GM18907 (cell line): Measurements from ENCODE around the gene FUNDC2.
A peak's percentile ranks its signal among the peaks of the same experiment; 100 is the strongest.

Experiments
- ATAC-seq: cut with Tn5 transposase; IDR thresholded peaks from one replicate; pipeline ENCODE4 v1.9.1; 2021; ENCODE audit warnings: mild to moderate bottlenecking, moderate library complexity; ENCODE audit not compliant: unreplicated experiment

The FUNDC2 gene

GRCh38 chrX:155023907-155024833, 2.5 kb upstream of the FUNDC2 start:
- ATAC-seq, result no peak

DNA sequence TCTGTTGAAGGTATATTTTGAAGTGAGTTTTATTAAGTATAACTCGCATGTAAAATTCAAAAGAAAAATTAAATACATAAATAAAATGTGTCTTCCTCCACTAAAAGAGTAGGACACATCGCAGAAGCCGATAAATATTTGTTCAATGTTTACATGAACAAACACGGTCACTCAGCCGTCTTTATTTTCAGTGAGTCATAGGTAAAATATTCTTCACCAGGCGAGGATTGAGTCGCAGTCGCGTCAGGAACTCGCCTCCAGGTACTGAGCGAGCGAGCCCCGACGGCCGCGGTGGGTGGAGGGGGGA, 271 bp upstream of the FUNDC2 start:
- no peak for ATAC-seq

DNA sequence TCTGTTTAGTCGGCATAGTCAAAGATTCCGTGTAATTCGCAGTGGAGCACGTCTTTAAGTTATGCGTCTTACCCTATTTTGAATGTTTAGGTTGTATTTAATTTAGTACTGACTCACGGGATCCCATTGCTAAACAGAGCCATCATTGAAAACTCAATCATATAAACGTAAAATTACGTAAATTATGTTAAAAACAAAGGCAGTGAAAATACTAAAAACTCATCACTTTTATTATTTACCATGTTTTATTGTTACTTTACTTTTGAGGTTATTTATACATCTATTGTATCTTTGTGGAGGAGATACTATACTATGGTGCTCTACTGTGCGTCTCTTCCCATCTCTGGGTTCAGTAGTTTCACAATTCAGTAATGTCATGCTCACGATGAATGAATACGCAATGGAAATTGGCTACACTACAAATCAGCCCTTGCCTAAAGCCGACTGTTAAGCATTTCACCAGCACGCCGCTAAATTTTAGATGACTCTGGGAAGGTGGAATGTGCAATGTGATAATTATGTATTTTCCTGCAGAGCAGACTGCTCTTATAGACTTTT, 944 bp downstream of the FUNDC2 start:
- ATAC-seq, result no peak

- ATAC-seq, result no peak
These were observed 1.5 kb downstream of the FUNDC2 start for GRCh38 chrX:155028129-155028528.

GRCh38 chrX:155028877-155029291, 2.2 kb downstream of the FUNDC2 start:
- no peak for ATAC-seq

DNA sequence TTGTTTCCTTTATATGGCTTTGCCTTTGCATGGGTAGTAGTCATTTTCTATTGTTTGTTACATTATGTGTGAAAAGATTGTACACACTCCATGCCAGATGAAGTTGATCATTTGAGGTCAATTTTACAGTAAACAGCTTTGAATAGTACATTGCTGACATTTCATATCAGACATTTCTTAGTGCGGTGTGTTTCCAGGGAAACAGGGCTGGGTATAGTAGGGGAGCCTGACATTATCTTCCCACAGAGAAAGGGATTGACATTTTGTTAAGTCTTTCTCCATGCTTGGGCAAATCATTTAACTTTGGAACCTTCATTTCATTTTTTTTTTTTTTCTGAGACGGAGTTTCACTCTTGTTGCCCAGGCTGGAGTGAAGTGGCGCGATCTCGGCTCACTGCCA, 5.0 kb downstream of the FUNDC2 start:
- ATAC-seq, result no peak

GRCh38 chrX:155035688-155036087, 9.0 kb downstream of the FUNDC2 start:
- ATAC-seq, result no peak

DNA sequence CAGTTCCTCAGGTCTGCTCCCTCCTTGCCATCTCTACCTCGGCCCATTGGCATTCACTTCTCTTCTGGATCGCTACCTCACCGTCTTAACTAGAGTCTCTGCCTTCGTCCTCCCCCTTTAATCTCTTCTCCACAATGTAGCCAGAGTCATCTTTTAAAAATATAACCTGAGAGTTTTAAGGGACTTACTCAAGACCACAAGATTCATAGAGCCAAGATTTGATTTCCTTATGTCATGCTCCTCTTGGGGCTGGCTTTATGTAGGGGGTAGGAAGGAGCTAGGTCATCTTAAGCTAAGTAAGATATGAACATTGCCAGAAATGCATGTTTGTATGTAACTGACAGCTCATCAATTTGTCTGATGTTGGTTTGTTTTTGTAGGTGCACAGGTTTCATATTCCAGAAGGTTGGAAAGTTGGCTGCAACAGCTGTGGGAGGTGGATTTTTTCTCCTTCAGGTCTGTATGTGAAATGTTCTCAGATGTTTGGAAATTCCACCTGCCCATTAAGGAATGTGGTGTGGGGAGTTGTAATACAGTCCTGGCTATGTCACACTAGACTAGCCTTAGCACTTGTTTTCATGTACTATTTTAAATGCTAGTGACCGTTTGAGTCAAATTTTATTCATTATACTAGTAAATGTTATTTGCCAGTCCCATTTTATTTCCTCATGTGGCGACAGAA, 19.6 kb downstream of the FUNDC2 start:
- no peak for ATAC-seq

DNA sequence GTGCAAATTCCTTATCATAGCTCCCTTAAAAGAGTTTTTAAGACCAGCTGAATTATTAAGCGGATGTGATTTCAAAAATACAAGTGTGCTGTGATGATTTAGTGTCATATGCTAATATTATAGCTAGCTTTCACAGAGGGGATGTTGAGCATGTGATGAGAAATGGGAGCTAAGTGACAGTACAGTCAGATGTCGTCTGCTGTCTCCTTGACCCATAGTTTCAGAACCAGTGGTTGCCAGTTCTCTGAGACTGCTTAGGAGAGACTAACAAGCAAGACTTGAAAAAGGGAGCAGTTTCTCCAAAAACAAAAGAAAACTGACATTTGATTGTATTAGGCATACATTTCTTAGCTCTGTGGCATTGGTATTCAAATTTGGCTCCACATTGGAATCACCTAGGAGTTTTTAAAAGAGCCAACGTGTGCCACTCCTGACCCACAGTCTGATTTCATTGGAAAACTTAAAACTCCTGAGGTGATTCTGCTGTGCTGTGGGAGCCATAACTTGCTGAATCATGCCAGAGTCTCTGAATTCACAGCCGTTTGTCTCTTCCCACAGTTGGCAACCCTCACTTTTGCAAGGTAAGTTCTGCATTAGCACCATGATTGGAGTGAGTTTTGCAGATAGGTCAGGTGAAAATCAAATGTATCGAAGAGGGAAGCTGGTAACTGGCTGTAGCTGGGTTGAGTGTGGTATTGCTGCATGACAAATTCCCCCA, 20.3 kb downstream of the FUNDC2 start:
- ATAC-seq, result no peak

GRCh38 chrX:155048977-155049619, 22.5 kb downstream of the FUNDC2 start:
- ATAC-seq, result no peak

DNA sequence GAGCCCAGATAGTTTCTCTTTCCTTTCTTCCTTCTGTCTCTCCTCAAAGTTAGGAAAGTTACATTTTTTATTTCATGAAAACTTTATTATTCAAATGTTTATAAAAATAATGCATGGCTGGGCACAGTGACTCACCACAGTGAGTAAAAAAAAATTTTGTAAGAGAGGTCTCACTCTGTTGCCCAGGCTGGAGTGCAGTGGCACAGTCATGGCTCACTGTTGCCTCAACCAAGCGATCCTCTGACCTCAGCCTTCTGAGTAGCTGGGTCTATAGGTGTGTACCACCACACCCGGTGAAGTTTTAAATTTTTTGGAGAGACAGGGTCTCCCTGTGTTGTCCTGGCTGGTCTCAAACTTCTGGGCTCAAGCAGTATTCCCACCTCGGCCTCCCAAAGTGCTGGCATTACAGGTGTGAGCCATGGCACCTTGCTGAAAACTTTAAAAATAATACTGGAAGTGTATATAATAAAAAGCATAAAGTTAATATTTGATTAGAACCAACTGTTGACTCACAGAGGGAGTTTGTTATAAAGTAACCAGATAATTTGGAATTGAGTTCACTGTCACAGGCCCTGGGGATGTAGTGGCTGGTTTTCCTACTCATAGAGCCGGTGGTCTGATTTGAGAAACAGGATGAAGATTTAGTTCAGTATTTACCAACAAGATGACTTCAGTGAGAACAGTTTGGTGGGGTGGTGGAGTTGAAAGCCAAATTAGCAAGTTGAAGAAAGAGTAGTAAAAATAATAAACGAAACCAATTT, 26.3 kb downstream of the FUNDC2 start:
- no peak for ATAC-seq

GRCh38 chrX:155053656-155054055, 27.0 kb downstream of the FUNDC2 start:
- ATAC-seq, result no peak

DNA sequence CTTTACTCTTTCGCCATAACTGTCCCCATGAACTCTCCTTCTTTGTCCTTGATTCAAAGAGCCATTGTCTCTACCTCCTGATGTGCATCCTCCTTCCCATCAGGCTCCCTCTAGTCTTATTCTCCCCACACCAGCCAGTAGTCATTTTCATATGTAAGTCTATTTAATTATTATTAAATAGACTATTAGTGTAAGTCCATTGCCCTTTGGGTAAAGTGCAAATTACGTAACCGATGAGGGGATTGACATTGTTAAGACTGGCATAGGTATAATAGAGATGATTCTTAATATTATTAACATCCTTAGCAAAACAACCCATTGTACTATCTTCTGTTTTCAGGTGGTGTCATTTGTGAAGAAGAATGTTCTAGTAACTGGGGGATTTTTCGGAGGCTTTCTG, 27.6 kb downstream of the FUNDC2 start:
- ATAC-seq, result no peak

DNA sequence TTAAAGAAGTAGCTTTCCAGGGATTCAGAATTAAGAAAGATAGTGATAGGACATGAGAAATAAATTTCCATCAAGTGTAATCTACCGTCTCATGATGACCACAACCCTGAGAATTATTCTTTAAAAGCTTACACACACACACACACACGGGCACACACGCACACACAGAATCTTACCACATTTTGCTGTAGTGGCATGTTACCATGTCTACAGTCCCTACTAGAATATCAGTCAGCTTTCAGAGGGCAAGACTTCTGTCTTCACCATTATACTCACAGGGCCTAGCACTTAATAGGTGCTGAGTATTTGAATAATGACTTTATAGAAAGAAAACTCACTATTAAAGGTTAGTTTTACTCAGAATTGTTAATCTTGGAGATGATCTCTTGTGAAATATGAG, 28.9 kb downstream of the FUNDC2 start:
- ATAC-seq, result no peak

DNA sequence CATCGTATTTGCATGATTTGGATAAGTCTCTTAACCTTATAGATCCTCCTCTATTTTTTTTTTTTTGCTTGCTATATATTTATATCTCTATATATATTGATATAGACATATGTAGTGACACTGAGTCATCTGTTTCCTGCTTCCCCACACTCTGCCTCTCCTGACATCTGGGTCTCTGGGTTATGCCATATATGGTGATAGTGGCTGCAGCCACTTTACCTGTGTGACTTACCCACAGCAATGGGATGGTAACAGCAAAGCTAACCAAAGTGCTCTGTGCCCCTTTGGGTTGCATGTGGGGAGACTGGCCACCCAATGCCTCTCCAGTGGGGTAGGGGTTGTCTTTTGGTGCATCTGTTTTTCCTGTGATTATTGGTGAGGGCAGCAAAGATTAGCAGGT, 29.8 kb downstream of the FUNDC2 start:
- no peak for ATAC-seq

- ATAC-seq, result peak; percentile 81
These were observed 30.5 kb downstream of the FUNDC2 start for GRCh38 chrX:155056877-155057792.

DNA sequence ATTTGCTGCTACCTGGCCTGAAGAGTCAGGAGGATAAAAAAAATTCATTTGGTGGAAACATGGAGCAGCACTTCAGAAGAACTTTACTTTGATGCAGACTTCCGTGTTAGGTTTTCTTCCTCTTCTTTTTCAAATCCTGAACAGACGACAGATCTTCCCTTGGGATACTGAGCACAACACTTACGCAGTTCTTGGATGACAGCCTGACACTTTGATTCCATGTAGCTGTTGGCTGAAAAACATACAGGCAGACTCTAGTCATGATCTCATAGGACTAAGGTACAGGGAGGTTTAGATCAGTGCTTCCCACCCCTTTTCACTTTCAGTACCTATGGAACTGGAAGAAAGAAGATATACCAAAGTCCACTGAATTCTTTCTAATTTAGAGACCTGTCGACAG, 35.1 kb downstream of the FUNDC2 start:
- ATAC-seq, result no peak

GRCh38 chrX:155065035-155065734, 38.5 kb downstream of the FUNDC2 start:
- no peak for ATAC-seq

GRCh38 chrX:155068165-155068564, 41.5 kb downstream of the FUNDC2 start:
- ATAC-seq, result no peak
